ENCODE results near the gene KRTAP25-1.
A peak's percentile ranks its signal among the peaks of the same experiment; 100 is the strongest.

Gene KRTAP25-1

GRCh38 chr21:30289215-30289614 lies at the start of gene KRTAP25-1:
Gene KRTAP25-1 (minus strand): TSS chr21:30289514. CDS start chr21:30289490, 24 bp downstream.
- no peak for DNase-seq

- no peak for DNase-seq
Measured at GRCh38 chr21:30338717-30339116, 49.4 kb upstream of the KRTAP25-1 start.

- no peak for DNase-seq
Measured at GRCh38 chr21:30337772-30338171, 48.5 kb upstream of the KRTAP25-1 start.

GRCh38 chr21:30337276-30337744 lies 48.0 kb upstream of the KRTAP25-1 start, which contains the start of gene KRTAP27-1:
Gene KRTAP27-1 (minus strand): TSS chr21:30337694. CDS start chr21:30337668, 26 bp downstream.
- no peak for DNase-seq

GRCh38 chr21:30336596-30336995 lies 47.3 kb upstream of the KRTAP25-1 start:
- DNase-seq, result no peak

- DNase-seq, result no peak
Measured at GRCh38 chr21:30333736-30334135, 44.4 kb upstream of the KRTAP25-1 start.

- no peak for DNase-seq
Measured at GRCh38 chr21:30332681-30333080, 43.4 kb upstream of the KRTAP25-1 start.

- DNase-seq, result no peak
Measured at GRCh38 chr21:30329203-30329875, 40.0 kb upstream of the KRTAP25-1 start.

GRCh38 chr21:30326390-30326789 lies 37.1 kb upstream of the KRTAP25-1 start:
- DNase-seq, result no peak

GRCh38 chr21:30320215-30320614 lies 30.9 kb upstream of the KRTAP25-1 start, which contains the start of gene KRTAP26-1:
Gene KRTAP26-1 (minus strand): TSS chr21:30320315. CDS start chr21:30320035, 280 bp downstream.
- DNase-seq, result no peak

GRCh38 chr21:30315701-30316100 lies 26.4 kb upstream of the KRTAP25-1 start:
- no peak for DNase-seq

- DNase-seq, result peak; percentile 29
Measured at GRCh38 chr21:30306884-30307283, 17.6 kb upstream of the KRTAP25-1 start.

GRCh38 chr21:30305136-30305535 lies 15.8 kb upstream of the KRTAP25-1 start:
- no peak for DNase-seq

GRCh38 chr21:30282850-30283249 lies 6.5 kb downstream of the KRTAP25-1 start, which contains the start of gene KRTAP24-1:
Gene KRTAP24-1 (minus strand): TSS chr21:30282950. CDS start chr21:30282932, 18 bp downstream.
- DNase-seq, result no peak

- DNase-seq, result no peak
Measured at GRCh38 chr21:30271611-30272010, 17.7 kb downstream of the KRTAP25-1 start.

- DNase-seq, result peak; percentile 66
Measured at GRCh38 chr21:30271156-30271555, 18.2 kb downstream of the KRTAP25-1 start.

GRCh38 chr21:30269803-30270530 lies 19.3 kb downstream of the KRTAP25-1 start:
- DNase-seq, result no peak

GRCh38 chr21:30268608-30269197 lies 20.6 kb downstream of the KRTAP25-1 start:
- DNase-seq, result no peak

GRCh38 chr21:30257773-30258172 lies 31.5 kb downstream of the KRTAP25-1 start:
- no peak for DNase-seq

GRCh38 chr21:30256100-30256499 lies 33.2 kb downstream of the KRTAP25-1 start:
- no peak for DNase-seq

GRCh38 chr21:30255679-30256078 lies 33.6 kb downstream of the KRTAP25-1 start:
- no peak for DNase-seq

GRCh38 chr21:30251781-30252180 lies 37.5 kb downstream of the KRTAP25-1 start:
- no peak for DNase-seq

GRCh38 chr21:30249936-30250335 lies 39.4 kb downstream of the KRTAP25-1 start:
- no peak for DNase-seq
